Stimulated activated CD4-positive, alpha-beta T cell treated with anti-CD3 and anti-CD28 coated beads, Interleukin-12 subunit alpha, Interleukin-12 subunit beta, amount 100 ng/mL, for 4 hours (primary cell): Measurements from ENCODE around the gene NLK.

Source experiments
- DNase-seq: peaks from one replicate; pipeline ENCODE4 v3.0.0-alpha.2; 2020

The NLK gene

DNA sequence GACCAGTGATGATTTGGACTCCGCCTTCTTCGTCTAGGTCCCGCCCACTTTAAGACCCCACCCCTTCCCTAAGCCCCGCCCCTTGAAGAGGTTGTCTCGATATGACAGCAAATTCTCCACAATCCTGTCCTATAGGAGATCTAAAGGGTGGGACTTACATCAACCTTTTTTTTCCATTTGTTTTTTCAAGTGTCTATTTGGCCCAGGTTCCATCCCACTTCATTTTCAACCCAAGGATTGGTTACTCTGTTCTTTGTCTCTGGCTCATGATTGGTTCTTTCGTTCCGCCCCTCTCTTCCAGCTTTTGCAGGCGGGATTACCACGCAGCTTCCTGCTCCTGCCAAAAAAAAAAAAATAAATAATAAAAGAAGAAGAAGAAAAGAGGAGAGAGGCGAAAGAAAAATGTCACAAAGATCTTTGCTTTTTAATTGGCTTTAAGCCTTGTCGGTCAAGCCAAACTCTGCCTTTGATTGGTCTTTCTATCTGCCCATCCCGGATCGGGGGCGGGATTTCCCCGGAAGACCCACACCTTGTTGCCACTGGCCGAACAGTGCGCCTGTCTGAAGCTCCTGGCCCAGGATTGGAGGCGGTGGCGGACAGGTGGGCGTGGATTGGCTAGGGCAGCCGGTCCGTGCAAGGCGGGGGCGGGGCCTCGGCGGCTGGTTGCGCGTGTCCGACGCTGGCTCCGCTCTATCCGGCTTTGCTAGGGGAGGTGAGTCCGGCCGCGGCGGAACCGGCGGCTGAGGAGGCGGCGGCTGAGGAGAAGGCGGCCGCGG lies 1.2 kb upstream of the NLK start:
- peak; percentile 99 for DNase-seq

DNA sequence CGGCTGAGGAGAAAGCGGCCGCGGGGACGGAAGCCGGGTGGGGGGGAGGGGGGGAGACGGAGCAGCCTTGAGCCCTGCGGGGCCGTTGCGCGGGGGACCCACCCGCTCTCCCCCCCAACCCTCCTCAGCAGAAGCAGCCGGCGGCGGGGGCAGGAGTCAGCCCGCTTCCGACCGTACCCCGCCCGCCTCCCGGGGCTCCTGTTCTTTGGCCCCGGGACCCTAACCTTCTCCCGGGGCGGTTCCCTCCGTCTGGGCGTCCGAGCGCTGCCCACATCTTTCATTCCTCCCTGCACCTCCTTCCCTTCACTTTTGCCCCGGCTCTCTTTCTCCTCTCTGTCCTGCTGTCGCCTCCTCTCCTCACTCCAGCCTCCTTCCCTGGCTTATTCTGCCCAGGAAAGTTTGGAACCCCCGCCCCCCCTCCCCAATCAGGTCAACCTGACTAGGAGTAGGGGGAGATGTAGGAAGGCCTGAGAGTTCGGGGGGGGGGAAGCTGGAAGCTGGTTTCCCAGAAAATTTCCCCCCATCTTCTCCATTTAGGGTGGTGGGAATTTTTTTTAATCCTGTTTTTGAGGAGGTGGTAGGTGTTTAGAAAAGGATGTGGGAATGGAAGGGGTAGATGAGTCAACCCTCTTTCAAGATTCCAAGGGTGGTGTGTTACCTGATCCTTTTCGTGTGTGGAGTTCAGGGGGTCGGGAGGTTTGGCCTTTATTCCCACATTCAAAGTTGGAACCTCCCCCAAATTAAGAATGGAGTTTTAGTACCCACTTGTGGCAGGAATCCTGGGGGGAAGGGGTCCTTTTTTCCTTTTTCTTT lies 427 bp upstream of the NLK start:
- no peak for DNase-seq

- DNase-seq, result no peak
Observed at GRCh38 chr17:28042721-28043291, 329 bp downstream of the NLK start.

GRCh38 chr17:28043296-28043695 lies 819 bp downstream of the NLK start:
- no peak for DNase-seq

DNA sequence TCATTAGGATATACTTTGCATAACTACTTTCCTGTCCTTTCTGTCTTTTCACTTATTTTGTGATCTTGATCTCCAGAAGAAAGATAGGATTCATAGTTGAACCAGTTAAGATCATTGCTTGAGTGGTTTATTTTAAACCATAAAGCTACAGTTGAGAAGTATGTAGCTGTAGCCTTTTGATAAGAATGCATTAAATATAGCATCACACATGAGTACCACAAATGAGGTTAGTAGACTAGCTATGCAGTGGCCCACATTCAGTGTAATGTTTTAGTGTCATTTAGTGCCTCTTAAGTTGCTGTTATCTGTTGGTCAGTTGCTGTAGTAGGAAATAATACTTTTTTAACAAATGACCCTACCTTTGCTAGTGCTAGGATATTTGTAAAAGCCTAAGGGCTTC lies 1.3 kb downstream of the NLK start:
- no peak for DNase-seq

- DNase-seq, result no peak
Observed at GRCh38 chr17:28045304-28045703, 2.8 kb downstream of the NLK start.

DNA sequence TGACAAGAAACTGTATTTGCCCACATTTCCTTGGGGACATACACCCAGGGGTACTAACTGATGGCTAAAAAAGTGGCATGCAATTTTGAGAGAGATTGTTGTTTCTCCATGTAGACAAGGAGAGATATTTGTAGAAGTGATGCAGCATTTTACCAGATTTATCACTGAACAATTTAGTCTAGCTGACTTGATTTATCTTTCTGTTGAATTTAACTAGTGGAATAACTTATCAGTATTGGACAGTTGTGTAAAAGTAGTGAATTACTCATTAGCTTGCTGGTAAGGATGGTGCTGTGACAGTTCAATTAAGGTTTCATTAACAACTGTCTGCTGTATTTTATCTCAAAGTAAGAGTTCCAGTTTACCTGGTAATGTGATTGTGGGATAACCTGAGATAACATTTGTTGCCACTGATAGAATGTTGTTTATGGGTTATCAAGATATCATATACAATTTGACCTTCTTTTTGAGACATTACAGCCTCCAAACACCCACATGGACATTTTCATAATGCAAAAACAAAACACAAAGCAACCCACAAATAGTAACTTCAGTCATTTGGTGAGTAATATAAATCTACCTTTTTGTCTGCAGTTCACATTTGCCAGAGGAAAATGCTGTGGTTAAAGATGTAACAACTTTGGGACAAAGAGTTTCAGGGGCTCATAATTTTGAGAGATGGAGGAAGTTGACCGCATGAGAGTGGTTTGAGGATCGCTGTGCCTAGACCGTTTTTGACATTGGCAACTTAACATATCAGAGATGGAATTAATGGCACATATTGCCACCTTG lies 3.8 kb downstream of the NLK start:
- DNase-seq, result no peak

DNA sequence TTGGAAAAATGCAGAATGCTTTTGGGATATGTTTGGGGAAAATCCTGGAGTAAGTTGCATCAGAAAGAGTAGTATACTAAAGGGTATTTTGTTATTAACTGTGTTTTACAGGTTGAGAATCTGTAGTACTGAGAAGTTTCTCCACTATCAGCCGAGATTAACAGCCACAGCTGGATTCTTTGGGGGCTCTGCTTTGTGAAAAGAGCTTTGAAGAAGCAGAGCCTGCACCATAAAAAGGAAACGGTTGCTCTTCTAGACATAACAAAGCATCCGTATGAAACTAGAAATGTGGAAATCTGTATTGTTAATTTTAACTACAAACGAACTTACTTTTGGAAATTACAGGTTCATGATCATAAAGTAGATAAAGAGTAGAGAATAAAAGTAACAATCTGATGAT lies 5.3 kb downstream of the NLK start:
- no peak for DNase-seq

DNA sequence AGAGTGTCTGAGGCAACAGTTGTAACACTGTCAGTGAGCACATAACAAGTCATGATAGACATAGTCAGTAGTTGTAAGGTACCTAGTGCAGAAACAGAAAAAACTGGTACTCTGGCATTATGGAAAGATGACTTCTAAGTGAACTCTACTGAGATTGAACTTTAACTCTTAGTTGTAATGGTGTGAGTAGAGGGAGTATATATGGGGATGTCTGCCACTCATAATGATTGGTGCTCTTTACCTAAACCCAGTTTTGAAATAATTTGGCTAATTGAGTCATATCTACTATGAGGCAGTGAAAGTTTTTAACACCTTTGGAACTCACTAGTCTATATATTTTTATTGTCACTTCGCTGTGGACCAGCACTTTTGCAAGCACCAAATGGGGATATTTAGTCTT lies 6.6 kb downstream of the NLK start:
- no peak for DNase-seq

DNA sequence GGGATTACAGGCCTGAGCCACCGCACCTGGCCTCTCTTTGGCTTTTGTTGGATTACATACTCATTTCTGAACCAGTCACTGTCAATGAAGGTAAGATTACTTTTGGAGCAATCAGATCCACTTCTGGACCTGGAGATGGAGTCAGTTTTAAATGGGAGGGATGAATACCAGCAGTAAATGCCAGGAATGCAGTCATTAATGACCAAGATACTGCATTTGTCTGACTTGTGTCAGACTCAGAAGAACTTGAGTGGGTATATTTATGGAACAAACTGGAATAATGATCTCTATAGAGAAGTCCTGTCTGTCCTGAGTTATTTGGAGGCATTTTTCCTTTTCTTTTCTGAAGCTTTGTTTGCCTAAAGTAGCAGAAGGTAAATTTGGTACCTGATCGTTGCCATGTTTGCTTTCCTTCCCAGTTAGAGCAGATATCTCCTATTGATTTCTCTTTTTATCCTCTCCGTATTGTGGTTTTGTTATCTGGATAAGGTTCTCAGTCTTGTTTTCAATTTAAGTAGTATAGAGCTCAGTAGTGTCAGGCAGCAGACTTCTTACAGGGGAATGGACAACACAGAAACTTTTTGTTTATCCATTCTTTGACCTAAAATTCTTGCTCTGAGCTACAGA lies 10.7 kb downstream of the NLK start:
- no peak for DNase-seq

GRCh38 chr17:28053725-28054124 lies 11.2 kb downstream of the NLK start:
- DNase-seq, result no peak

DNA sequence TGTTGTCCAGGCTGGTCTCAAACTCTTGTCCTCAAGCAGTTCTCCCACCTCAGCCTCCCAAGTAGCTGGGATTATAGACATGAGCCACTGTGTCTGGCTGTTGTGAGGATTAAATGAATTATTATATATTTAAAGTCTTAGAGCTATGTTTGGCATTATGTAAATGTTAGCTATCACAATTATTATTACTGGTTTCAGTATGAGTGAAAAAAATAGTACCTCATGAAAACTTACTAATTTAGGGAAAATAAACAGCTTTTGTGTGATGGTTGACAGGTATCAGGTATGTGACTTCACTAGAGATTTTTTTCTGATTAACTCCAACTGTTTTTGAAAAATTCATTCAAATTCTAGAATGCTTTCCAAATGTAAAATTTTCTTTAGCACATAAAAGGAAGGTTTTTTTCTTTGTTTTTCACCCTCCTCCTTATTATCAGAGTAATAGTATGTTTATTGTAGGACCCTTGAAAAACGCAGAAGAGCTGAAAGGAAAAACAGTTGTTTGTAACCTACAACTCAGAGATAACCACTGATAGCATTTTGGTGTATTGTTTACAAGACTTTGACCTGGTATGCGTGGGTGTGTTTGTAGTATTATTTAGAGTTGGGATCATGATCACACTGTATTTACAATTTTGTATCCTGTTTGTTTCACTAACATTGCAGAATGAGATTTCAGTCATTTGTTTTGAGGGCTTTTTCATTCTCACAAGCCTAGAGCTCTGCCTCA lies 13.2 kb downstream of the NLK start:
- no peak for DNase-seq

DNA sequence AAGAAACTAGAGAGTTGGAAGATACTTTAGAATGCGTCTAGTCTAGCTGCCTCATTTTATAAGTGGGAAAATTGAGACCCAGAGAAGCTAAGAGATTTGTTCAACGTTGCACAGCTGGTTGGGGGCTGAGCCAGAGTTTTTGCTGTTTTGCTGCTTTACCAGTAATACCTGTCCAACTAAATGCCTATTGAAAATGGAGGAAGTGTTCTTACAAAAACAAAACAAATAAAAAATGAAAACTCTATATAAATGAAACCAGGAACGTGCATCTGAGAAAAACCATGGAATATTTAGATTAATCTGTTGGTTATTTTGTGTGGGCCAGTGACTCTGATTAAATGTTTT lies 13.8 kb downstream of the NLK start:
- DNase-seq, result no peak

DNA sequence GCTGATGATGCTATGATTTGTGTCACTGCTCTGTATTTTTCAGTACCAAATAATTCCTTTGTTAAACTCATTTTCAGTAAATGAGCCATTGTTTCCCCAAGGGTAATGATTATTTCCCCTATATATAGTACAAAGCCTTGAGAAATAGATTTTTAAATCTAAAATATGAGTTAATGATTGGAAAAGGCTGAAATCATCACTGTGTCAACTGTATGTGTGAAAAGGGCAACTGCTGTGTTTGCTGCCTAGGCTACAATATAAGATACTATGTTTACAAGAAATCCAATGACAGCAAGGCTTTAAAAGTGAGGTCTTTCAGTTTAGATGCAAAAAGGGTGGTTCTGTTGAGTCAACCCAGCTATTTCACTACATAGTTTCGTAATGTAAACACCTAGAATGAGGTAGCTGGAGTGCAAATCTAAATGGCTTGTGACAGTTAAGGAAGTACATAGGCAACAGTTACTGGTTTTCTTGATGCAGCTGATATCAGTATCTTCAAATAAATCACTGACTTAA lies 15.3 kb downstream of the NLK start:
- no peak for DNase-seq

DNA sequence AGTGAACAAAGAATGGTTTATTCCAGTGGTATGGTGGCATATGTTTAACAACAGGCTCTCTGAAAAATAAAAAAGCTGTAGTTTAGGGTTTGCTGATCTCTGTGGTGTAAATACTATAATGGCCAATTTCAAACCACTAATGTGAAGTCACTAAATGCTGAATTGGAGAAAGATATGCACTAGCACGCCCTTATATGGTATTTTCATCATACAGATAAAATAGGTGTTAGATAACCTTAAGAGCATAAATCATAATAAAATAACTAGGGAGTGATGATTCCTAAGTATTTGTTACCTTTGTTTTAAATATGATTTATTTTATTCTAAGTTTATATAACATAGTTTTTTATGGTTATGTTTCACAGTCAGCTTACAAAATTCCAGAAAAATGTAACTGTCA lies 17.2 kb downstream of the NLK start:
- DNase-seq, result no peak

DNA sequence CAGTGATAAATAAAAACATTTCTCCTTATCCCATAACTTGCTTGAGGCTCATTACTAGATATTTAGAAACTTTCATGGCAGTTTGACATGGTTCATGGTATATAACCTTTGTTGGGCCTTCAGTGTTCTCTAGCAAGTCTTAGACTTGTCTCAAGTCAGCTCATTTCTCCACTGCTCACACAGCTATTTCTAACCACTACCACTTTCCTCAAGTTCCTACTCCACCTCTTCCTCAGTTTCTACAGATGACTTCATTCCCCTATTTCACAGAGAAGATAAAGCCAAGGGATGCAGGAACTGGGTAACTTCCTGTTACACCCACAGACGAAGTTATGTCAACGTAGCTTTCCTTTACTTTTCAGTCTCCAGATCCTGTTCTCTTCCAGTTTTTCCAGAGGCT lies 23.2 kb downstream of the NLK start:
- DNase-seq, result no peak

DNA sequence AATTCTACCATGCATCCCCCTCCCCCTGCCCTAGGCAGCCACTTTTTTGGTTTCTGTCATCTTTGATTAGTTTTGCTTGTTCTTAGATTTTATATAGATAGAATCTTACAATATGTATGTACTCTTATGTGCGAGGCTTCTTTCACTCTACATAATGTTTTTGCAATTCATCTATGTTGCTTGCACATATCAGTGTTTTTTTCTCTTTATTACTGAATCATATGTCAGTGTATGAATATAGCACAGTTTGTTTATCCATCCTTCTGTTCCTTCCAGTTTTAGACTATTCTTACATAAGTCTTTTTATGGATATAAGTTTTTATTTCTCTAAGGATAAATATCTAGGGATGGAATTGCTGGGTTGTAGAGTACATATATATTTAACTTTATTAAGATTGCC lies 26.6 kb downstream of the NLK start:
- no peak for DNase-seq

- DNase-seq, result no peak
Observed at GRCh38 chr17:28071179-28071578, 28.7 kb downstream of the NLK start.

DNA sequence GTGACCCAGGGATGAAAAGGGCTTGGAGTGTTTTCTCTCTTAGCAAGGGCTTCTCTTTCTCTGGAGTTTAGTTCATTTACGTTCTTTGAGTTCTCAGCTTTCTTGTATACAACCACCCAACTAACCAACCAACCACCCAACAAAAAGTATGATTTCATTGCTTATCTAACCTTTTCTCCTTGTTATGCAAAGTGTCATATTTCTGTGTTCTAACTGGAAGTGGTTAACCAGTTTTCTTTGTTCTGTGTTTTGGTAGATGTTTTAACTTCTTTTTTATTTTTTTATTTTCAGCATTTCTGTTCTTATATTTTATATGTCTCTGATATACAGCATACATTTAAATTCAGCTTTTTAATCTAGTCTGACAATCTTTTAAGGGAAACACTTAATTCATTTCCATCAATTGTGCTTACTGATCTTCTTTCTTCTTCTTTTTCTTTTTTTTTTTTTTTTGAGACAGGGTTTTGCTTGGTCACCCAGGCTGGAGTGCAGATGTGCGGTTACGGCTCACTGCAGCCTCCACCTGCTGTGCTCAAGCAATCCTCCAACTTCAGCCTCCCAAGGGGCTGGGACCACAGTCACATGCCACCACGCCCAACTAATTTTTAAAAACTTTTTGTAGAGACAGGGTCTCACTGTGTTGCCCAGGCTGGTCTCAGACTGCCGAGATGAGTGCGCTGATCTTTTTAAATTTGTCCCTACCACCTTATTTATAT lies 29.6 kb downstream of the NLK start:
- DNase-seq, result no peak

GRCh38 chr17:28072936-28073533 lies 30.6 kb downstream of the NLK start:
- no peak for DNase-seq

- no peak for DNase-seq
Observed at GRCh38 chr17:28074010-28074409, 31.5 kb downstream of the NLK start.
